ENCODE measurements around the gene TXNDC11.

Gene TXNDC11

GRCh38 chr16:11755022-11755760, 12.5 kb upstream of the TXNDC11 start:
- DNase-seq (ENCODE audit: low read depth) = no peak

- no peak for DNase-seq (ENCODE audit: low read depth)
Measured at GRCh38 chr16:11752856-11753255, 10.2 kb upstream of the TXNDC11 start.

- no peak for DNase-seq (ENCODE audit: low read depth)
Measured at GRCh38 chr16:11750056-11750455, 7.4 kb upstream of the TXNDC11 start.

- DNase-seq (ENCODE audit: low read depth) = no peak
Measured at GRCh38 chr16:11748404-11749254, 6.0 kb upstream of the TXNDC11 start.

GRCh38 chr16:11747949-11748403, 5.3 kb upstream of the TXNDC11 start:
- no peak for DNase-seq (ENCODE audit: low read depth)

GRCh38 chr16:11744075-11744470, 1.4 kb upstream of the TXNDC11 start:
- DNase-seq (ENCODE audit: low read depth) = no peak

- DNase-seq (ENCODE audit: low read depth) = peak; percentile 23
Measured at GRCh38 chr16:11743308-11744074, 834 bp upstream of the TXNDC11 start.

- DNase-seq (ENCODE audit: low read depth) = no peak
Measured at GRCh38 chr16:11742093-11742535, 543 bp downstream of the TXNDC11 start.

GRCh38 chr16:11740567-11740966, 2.1 kb downstream of the TXNDC11 start:
- no peak for DNase-seq (ENCODE audit: low read depth)

- DNase-seq (ENCODE audit: low read depth) = no peak
Measured at GRCh38 chr16:11738742-11739544, 3.7 kb downstream of the TXNDC11 start.

GRCh38 chr16:11737713-11738112, 4.9 kb downstream of the TXNDC11 start:
- no peak for DNase-seq (ENCODE audit: low read depth)

- no peak for DNase-seq (ENCODE audit: low read depth)
Measured at GRCh38 chr16:11736903-11737302, 5.8 kb downstream of the TXNDC11 start.

- no peak for DNase-seq (ENCODE audit: low read depth)
Measured at GRCh38 chr16:11735787-11736186, 6.9 kb downstream of the TXNDC11 start.

GRCh38 chr16:11734653-11735043, 8.0 kb downstream of the TXNDC11 start:
- no peak for DNase-seq (ENCODE audit: low read depth)

GRCh38 chr16:11734025-11734652, 8.5 kb downstream of the TXNDC11 start:
- DNase-seq (ENCODE audit: low read depth) = no peak

- DNase-seq (ENCODE audit: low read depth) = no peak
Measured at GRCh38 chr16:11731222-11731621, 11.4 kb downstream of the TXNDC11 start.

- DNase-seq (ENCODE audit: low read depth) = no peak
Measured at GRCh38 chr16:11729787-11730186, 12.9 kb downstream of the TXNDC11 start.

GRCh38 chr16:11727796-11728543, 14.7 kb downstream of the TXNDC11 start:
- no peak for DNase-seq (ENCODE audit: low read depth)

GRCh38 chr16:11726008-11726407, 16.6 kb downstream of the TXNDC11 start:
- DNase-seq (ENCODE audit: low read depth) = no peak

- no peak for DNase-seq (ENCODE audit: low read depth)
Measured at GRCh38 chr16:11725457-11725856, 17.2 kb downstream of the TXNDC11 start.
